Mucosa of rectum (tissue), 2 donors: ENCODE measurements around the gene EIF4G3.

ENCODE experiments used
- H3K27ac ChIP-seq, 2 donors: one replicate each; pipeline ENCODE4 v1.7.0; 2013; ENCODE audit warnings: inconsistent platforms in 2 of 2, low read depth in 2 of 2, low read length in 2 of 2
- H3K27me3 ChIP-seq, 2 donors: one replicate each; pipeline ENCODE4 v1.7.0; 2013; ENCODE audit warnings: low read length in 2 of 2; ENCODE audit not compliant: control insufficient read depth in 2 of 2, insufficient read depth in 2 of 2
- H3K36me3 ChIP-seq, 2 donors: one replicate each; pipeline ENCODE4 v1.7.0; 2013; ENCODE audit warnings: low read length in 2 of 2; ENCODE audit not compliant: control insufficient read depth in 2 of 2, insufficient read depth in 2 of 2
- H3K4me1 ChIP-seq, 2 donors: one replicate each; pipeline ENCODE4 v1.7.0; 2013; ENCODE audit warnings: low read length in 2 of 2, mild to moderate bottlenecking in 1 of 2; ENCODE audit not compliant: control insufficient read depth in 2 of 2, insufficient read depth in 2 of 2
- H3K4me3 ChIP-seq, 2 donors: one replicate each; pipeline ENCODE4 v1.7.0; 2013; ENCODE audit warnings: low read length in 2 of 2
- H3K9ac ChIP-seq, 2 donors: one replicate each; pipeline ENCODE4 v1.7.0; 2013; ENCODE audit warnings: low read length in 2 of 2, low read depth in 1 of 2, mild to moderate bottlenecking in 1 of 2
- H3K9me3 ChIP-seq, 2 donors: one replicate each; pipeline ENCODE4 v1.7.0; 2013; ENCODE audit warnings: low read length in 2 of 2; ENCODE audit not compliant: control insufficient read depth in 2 of 2
- donor health status: healthy.
- donor health status: Normal muscosa, but diverticular disease.

Gene EIF4G3

GRCh38 chr1:20988943-20989342, 187.8 kb downstream of the EIF4G3 start:
- Histone ChIP-seq H3K9ac (no peak overlapping the region), H3K27me3 (no peaks in the 10 kb centered on the region), H3K9me3 (no peaks in the 10 kb centered on the region), H3K4me3 (no peak overlapping the region), H3K27ac (no peak overlapping the region), H3K36me3 (no peaks in the 10 kb centered on the region), H3K4me1 (no peaks in the 10 kb centered on the region)

DNA sequence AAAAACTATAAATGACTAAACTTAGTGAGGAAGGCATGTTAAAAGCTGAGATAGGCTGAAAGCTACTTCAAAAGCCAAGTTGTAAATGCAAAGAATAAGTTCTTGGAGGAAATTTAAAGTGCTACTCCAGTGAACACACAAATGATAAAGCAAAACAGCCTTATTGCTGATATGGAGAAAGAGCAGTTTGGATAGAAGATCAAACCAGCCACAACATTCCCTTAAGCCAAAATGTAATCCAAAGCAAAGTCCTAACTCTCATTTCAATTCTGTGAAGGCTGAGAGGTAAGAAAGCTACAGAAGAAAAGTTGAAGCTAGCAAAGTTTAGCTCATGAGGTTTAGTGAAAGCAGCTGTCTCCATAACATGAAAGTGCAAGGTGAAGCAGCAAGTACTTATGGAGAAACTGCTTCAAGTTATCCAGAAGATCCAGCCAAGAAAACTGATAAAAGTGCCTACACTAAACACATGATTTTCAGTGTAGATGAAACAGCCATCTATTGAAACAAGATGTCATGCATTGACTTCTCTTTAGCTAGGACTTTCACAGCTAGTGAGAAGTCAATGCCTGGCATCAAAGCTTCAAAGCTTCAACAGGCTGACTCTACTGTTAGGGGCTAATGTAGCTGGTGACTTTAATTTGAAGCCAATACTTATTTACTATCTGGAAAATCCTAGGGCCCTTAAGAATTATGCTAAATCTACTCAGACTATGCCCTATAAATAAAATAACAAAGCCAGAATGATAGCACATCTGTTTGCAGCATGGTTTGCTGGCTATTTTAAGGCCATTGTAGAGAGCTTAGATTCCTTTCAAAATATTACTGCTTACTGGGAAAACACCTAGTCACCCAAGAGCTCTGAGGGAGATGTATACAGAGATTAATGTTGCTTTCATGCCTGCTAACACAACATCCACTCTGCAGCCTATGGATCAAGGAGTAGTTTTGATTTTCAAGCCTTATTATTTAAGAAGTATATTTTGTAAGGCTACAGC, 188.6 kb downstream of the EIF4G3 start:
- Histone ChIP-seq H3K36me3 (no peaks in the 10 kb centered on the region), H3K27ac (no peak overlapping the region), H3K9me3 (no peaks in the 10 kb centered on the region), H3K4me1 (no peaks in the 10 kb centered on the region), H3K27me3 (no peaks in the 10 kb centered on the region), H3K4me3 (no peak overlapping the region), H3K9ac (no peak overlapping the region)

GRCh38 chr1:20983297-20983889, 193.3 kb downstream of the EIF4G3 start:
- H3K27ac ChIP-seq: no peak overlapping the region
- H3K9ac ChIP-seq: no peak overlapping the region
- no peaks in the 10 kb centered on the region for H3K4me1 ChIP-seq
- peaks cover 0 to 5% of the 10 kb centered on the region in 2 donors for H3K36me3 ChIP-seq
- no peaks in the 10 kb centered on the region for H3K27me3 ChIP-seq
- no peak overlapping the region for H3K4me3 ChIP-seq
- H3K9me3 ChIP-seq: no peaks in the 10 kb centered on the region

- Histone ChIP-seq H3K4me3 (no peak overlapping the region), H3K9me3 (no peaks in the 10 kb centered on the region), H3K4me1 (no peaks in the 10 kb centered on the region), H3K9ac (no peak overlapping the region), H3K36me3 (peaks cover 0 to 5% of the 10 kb centered on the region in 2 donors), H3K27me3 (no peaks in the 10 kb centered on the region), H3K27ac (no peak overlapping the region)
These were observed 194.4 kb downstream of the EIF4G3 start for GRCh38 chr1:20982316-20982715.

DNA sequence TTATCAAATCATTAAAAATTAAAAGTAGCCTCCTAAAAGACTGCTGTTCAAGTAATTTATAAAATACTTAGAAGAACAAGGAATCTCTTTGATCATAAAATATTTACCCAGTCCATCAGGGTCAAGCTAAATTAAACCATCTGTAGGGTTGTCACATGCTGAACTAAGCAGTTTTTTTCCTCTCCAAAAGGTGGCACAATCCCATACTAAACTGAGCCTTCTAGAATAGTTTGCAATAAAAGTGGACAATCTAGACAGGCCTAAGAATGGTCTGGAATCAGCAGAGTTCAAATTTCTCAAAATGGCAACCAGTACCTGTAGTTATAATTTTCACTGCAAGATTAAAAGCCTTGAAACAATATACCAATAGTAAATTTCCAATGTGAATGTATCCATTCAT, 194.8 kb downstream of the EIF4G3 start:
- Histone ChIP-seq H3K27ac (no peak overlapping the region), H3K36me3 (peaks cover 0 to 5% of the 10 kb centered on the region in 2 donors), H3K4me3 (no peak overlapping the region), H3K4me1 (no peaks in the 10 kb centered on the region), H3K9me3 (no peaks in the 10 kb centered on the region), H3K9ac (no peak overlapping the region), H3K27me3 (no peaks in the 10 kb centered on the region)

DNA sequence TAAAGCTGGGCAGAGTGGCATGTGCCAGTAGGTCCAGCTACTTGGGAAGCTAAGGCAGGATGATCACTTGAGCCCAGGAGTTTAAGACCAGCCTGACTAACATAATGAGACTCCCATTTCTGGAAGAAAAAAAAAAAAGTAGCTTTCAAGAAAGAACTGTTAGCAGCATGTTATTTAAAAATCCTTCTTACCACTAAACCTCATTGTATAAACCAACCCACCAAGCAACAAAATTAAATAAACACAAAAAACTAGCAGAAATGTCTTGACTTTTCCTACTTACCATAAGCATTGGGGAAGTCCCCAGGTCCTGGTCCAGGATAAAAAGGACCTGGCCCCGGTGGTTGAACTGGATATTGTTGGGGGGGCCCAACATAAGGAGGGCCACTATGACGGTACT, 196.6 kb downstream of the EIF4G3 start:
- no peak overlapping the region for H3K4me3 ChIP-seq
- no peaks in the 10 kb centered on the region for H3K4me1 ChIP-seq
- peaks cover 0 to 5% of the 10 kb centered on the region in 2 donors for H3K36me3 ChIP-seq
- no peak overlapping the region for H3K9ac ChIP-seq
- H3K27ac ChIP-seq: no peak overlapping the region
- H3K9me3 ChIP-seq: no peaks in the 10 kb centered on the region
- no peaks in the 10 kb centered on the region for H3K27me3 ChIP-seq

- Histone ChIP-seq H3K27me3 (no peaks in the 10 kb centered on the region), H3K4me3 (no peak overlapping the region), H3K27ac (no peak overlapping the region), H3K9ac (no peak overlapping the region), H3K9me3 (no peaks in the 10 kb centered on the region), H3K4me1 (no peaks in the 10 kb centered on the region), H3K36me3 (peaks cover 0 to 5% of the 10 kb centered on the region in 2 donors)
These were observed 198.3 kb downstream of the EIF4G3 start for GRCh38 chr1:20978413-20978812.

- Histone ChIP-seq H3K27ac (no peak overlapping the region), H3K4me1 (no peaks in the 10 kb centered on the region), H3K9ac (no peak overlapping the region), H3K27me3 (no peaks in the 10 kb centered on the region), H3K9me3 (no peaks in the 10 kb centered on the region), H3K36me3 (peaks cover 15 to 17% of the 10 kb centered on the region in 2 donors), H3K4me3 (no peak overlapping the region)
These were observed 201.0 kb downstream of the EIF4G3 start for GRCh38 chr1:20975668-20976067.

- Histone ChIP-seq H3K4me3 (no peak overlapping the region), H3K9me3 (no peaks in the 10 kb centered on the region), H3K27ac (no peak overlapping the region), H3K4me1 (no peaks in the 10 kb centered on the region), H3K36me3 (peaks cover 14 to 17% of the 10 kb centered on the region in 2 donors), H3K27me3 (no peaks in the 10 kb centered on the region), H3K9ac (no peak overlapping the region)
These were observed 201.7 kb downstream of the EIF4G3 start for GRCh38 chr1:20974951-20975350.

DNA sequence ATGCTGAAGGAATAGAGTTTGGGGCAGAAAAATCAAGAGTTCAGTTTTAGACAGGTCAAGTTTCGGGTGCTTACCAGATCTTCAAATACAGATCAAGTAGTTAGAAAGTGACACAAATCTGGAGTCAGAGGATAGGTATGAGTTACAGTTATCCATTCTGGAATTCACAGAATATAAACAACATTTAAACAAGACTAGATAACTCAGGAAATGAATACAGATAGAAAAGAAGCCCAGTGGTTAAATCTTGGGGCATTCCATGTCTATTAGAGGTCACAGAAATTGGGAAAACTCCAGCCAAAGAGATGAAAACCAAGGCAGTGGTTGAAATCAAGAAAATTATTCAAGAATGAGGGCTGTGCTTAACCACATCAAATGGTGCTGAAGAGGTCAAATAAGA, 202.6 kb downstream of the EIF4G3 start:
- Histone ChIP-seq H3K27me3 (no peaks in the 10 kb centered on the region), H3K9ac (no peak overlapping the region), H3K9me3 (no peaks in the 10 kb centered on the region), H3K36me3 (peaks cover 18 to 19% of the 10 kb centered on the region in 2 donors), H3K4me3 (no peak overlapping the region), H3K4me1 (no peaks in the 10 kb centered on the region), H3K27ac (no peak overlapping the region)
